HG02973 (cell line): ENCODE data around the gene ZRANB2.

Source experiments
- ATAC-seq: cut with Tn5 transposase; IDR thresholded peaks from one replicate; pipeline ENCODE4 v1.9.1; 2021; ENCODE audit warnings: moderate library complexity; ENCODE audit not compliant: unreplicated experiment

ZRANB2 gene

GRCh38 chr1:71071720-71072119, 9.1 kb downstream of the ZRANB2 start:
- ATAC-seq, result no peak

GRCh38 chr1:71068325-71069240, 12.3 kb downstream of the ZRANB2 start:
- peak; percentile 86 for ATAC-seq

GRCh38 chr1:71054791-71055190, 26.0 kb downstream of the ZRANB2 start:
- ATAC-seq, result no peak

- ATAC-seq, result no peak
Measured at GRCh38 chr1:71054281-71054731, 26.5 kb downstream of the ZRANB2 start.

GRCh38 chr1:71053758-71054157, 27.1 kb downstream of the ZRANB2 start:
- ATAC-seq, result no peak

- no peak for ATAC-seq
Measured at GRCh38 chr1:71053146-71053545, 27.7 kb downstream of the ZRANB2 start.

- peak; percentile 77 for ATAC-seq
Measured at GRCh38 chr1:71049951-71050598, 30.8 kb downstream of the ZRANB2 start.

- no peak for ATAC-seq
Measured at GRCh38 chr1:71047635-71048607, 32.9 kb downstream of the ZRANB2 start, which contains the start of gene PTGER3. TSS of gene PTGER3 (minus strand) at chr1:71047816. CDS start at chr1:71047577, 239 bp downstream.

- no peak for ATAC-seq
Measured at GRCh38 chr1:71046891-71047634, 33.8 kb downstream of the ZRANB2 start.

GRCh38 chr1:71045463-71046028, 35.3 kb downstream of the ZRANB2 start:
- no peak for ATAC-seq

GRCh38 chr1:71044833-71045232, 36.0 kb downstream of the ZRANB2 start:
- ATAC-seq, result no peak

GRCh38 chr1:71043065-71043464, 37.8 kb downstream of the ZRANB2 start:
- ATAC-seq, result no peak

GRCh38 chr1:71041806-71042205, 39.0 kb downstream of the ZRANB2 start:
- ATAC-seq, result no peak

GRCh38 chr1:71039661-71040262, 41.1 kb downstream of the ZRANB2 start:
- no peak for ATAC-seq

GRCh38 chr1:71038942-71039341, 41.9 kb downstream of the ZRANB2 start:
- no peak for ATAC-seq

GRCh38 chr1:71037829-71038620, 42.8 kb downstream of the ZRANB2 start:
- ATAC-seq, result no peak

GRCh38 chr1:71037066-71037465, 43.8 kb downstream of the ZRANB2 start:
- ATAC-seq, result no peak

- ATAC-seq, result no peak
Measured at GRCh38 chr1:71033136-71033535, 47.7 kb downstream of the ZRANB2 start.

- no peak for ATAC-seq
Measured at GRCh38 chr1:71031426-71031825, 49.4 kb downstream of the ZRANB2 start.
